NCI-H82 (cell line): ENCODE results near the gene ASB12.

Source experiments
- DNase-seq: peaks from one replicate; lab custom pipeline; 2025; lab: John Stamatoyannopoulos, UW

The ASB12 gene

GRCh38 chrX:64186974-64187761 is 43.2 kb downstream of the ASB12 start:
- no peak for DNase-seq

GRCh38 chrX:64184396-64184795 is 46.0 kb downstream of the ASB12 start:
- DNase-seq = no peak

- peak; percentile 14 for DNase-seq
Observed at GRCh38 chrX:64182208-64182607, 48.2 kb downstream of the ASB12 start.

- DNase-seq = no peak
Observed at GRCh38 chrX:64176876-64177275, 53.5 kb downstream of the ASB12 start.
